ENCODE results near the gene TRIM3.

Gene TRIM3

DNA sequence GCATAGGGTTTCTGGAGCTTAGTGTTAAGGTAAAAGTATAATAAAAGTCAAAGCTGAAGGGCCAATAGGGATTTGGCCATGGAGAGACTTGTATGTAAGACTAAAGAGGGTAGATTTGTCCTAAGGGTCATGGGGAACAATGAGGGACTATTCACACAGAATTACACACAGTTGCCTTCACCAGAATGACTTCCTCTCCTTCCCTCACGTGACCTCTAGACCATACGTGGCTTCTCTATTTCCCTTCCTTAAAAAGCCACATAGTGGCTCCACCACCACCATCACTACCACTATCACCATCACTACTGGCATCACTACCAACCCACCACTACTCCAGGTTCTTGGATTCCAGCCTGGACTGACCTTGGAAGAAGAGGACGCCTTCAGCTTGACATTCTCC, 35.7 kb downstream of the TRIM3 start:
- no peak for DNase-seq

- no peak for DNase-seq
Measured at GRCh38 chr11:6437423-6437822, 36.3 kb downstream of the TRIM3 start.

- no peak for DNase-seq
Measured at GRCh38 chr11:6433998-6434660, 39.6 kb downstream of the TRIM3 start.

GRCh38 chr11:6431861-6432260, 41.9 kb downstream of the TRIM3 start:
- DNase-seq = peak; percentile 76

DNA sequence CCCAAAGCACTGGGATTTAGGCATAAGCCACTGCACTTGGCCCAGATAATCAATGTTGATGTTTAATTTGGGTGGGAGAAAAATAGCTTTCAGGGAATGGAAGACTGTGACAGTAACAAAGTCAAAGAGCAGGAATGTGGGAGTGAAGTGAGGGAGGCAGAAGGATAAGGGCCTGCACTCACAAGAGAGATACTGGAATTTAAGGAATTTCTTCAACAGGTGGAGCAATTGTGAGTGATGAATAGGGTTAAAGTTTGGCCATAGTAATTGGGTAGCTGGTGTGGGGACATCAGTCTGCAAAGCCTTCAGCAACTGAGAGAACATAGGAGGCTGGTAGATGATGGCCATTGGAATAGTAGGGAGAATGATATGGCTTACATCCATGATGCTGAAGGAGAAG, 46.2 kb downstream of the TRIM3 start:
- no peak for DNase-seq

GRCh38 chr11:6420677-6421076, 53.1 kb downstream of the TRIM3 start:
- DNase-seq = no peak

- DNase-seq = peak; percentile 62
Measured at GRCh38 chr11:6419009-6419631, 54.6 kb downstream of the TRIM3 start, which contains the start of gene APBB1. APBB1 (minus strand) TSS chr11:6419094; CDS start chr11:6411347, 7,747 bp downstream.

DNA sequence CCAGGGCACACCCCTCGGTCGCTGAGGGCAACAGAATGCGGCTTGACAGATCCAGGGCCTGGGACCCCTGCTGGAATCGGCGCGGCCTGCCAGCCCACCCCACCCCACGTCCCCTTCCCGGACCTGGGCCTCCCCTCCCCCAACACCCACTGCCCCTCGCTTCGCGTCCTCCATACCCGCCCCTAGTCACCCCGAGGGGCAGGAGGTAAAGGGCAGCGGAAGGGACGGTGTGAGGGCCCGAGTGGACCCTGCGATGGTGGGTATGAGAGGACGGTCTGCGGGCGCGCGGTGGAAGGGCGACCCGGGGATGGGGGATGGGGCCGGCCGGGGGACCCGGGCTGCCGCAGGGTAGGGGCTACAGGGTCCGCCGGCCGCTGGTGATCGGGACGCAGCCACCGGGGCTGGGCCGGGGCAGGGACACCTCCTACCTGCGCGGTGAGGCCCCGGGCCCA, 55.2 kb downstream of the TRIM3 start:
- DNase-seq = no peak

- no peak for DNase-seq
Measured at GRCh38 chr11:6417907-6418556, 55.7 kb downstream of the TRIM3 start.

DNA sequence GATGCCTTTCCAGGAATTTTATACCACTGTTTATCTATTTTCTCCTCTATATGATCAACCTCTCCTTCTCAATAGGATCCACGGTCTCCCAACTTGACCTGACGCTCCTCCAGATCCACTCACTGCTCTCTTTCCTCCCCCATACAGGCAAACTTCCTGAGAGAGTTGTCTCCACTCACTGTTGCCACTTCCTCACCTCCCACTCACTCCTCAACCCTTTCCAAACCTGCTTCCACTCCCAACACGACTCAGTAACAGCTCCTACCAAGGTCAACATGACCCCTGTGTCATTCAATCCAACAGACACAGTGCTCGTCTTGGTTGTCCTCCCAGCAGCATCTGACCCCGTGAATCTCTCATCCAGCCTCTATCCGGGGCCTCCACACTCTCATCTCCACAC, 57.9 kb downstream of the TRIM3 start:
- no peak for DNase-seq

- DNase-seq = no peak
Measured at GRCh38 chr11:6414874-6415328, 58.8 kb downstream of the TRIM3 start.

- peak; percentile 35 for DNase-seq
Measured at GRCh38 chr11:6413791-6414201, 59.9 kb downstream of the TRIM3 start.

GRCh38 chr11:6411594-6412031, 62.1 kb downstream of the TRIM3 start:
- DNase-seq = no peak

DNA sequence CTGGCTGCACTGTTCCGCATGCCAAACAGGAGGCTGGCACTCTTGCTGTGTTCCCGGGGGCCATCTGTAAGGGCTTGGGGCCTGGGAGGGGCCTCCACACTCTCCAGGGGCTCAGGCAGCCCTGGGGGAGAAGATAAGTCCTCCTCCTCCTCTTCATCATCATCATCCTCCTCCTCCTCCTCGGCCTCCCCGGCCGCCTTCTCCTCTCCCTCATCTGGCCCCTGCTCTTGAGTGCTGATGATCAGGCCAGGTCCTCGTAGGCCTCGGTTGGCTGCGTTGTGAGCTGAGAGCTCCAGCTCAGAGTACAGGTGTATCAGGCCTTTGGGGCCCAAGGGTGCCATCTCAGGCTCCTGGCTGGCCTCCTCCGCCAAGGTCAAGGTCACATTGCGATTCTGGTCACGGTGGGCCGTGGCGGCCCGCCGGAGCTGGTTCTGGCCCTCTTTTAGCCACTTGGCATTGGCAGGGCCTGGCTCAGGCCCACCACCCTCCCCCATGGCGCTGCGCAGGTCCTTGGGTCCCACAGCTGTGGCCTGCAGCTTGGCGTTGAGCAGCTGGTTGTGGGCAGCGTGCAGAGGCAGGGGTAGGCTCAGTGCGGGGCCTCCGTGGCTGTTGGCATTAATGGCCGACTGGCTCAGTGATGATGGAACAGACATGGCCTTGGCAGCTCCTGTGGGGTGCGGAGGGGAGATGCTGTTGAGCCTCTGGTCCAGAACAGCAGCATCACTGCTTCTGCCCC, 62.9 kb downstream of the TRIM3 start:
- no peak for DNase-seq

DNA sequence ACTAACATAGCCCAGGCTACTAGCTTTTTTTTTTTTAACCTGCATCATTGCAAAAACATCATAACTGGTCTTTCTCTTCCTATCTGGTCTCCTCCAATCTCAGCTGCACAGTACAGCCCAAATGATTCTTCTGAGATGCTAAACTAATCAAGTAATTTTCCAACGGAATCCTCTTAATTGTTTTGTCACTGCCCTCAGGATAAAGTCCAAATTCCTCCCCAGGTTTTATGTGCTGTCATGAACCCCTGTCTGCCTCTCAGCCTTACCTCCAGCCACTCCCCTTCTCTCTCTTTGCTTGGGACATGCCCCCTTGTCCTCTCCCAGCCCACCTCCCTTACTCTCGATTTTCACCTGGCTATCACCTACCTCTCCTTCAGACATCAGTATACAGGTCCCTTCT, 67.4 kb downstream of the TRIM3 start:
- no peak for DNase-seq

DNA sequence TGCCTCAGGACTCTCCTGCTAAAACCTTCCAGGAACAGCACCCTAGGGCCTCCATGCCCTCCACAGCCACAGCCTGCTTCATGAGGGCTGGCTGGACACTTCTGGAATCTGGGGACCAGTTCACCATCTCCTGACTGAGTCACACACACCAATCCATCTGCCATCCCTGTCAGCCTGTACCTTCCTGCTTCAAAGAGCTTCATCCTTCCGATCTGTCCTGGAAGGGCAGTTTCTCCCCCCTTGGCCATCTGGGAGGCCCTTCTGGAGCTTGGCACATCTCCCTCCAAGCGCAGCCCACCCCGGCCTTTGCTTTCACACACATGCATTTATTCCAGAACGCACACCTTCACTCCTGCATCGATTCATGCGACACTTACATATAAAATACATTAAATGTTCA, 67.9 kb downstream of the TRIM3 start:
- DNase-seq = no peak

GRCh38 chr11:6405052-6405667, 68.6 kb downstream of the TRIM3 start:
- DNase-seq = no peak

GRCh38 chr11:6404342-6405051, 69.2 kb downstream of the TRIM3 start:
- peak; percentile 69 for DNase-seq

- DNase-seq = no peak
Measured at GRCh38 chr11:6403539-6403938, 70.2 kb downstream of the TRIM3 start.

DNA sequence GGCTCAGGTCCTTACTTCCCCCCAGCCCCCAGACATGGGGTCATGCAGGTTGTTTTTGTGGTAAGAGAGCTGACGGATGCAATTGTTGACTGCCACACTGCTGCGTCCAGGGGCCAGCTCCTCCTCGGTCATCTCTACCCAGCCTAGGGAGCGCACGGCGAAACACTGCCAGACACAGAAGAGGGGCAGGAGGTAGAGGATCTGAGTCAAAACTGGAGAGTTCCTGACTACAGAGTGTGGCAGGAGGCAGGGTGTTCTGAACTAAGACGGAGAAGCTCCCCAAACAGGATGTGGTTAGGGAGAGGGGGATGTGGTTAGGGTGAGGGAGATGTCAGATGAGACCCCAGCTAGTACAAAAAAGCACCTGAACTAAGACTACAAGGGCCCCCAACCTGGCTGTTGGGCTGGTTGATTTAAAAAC, 71.2 kb downstream of the TRIM3 start:
- no peak for DNase-seq

GRCh38 chr11:6402061-6402470, 71.7 kb downstream of the TRIM3 start:
- no peak for DNase-seq

GRCh38 chr11:6401464-6401863, 72.3 kb downstream of the TRIM3 start:
- DNase-seq = no peak

Data from fibroblast of skin of scalp (primary cell).